Breast epithelium (tissue), 4 donors: ENCODE measurements around the gene KCNK4. TPM values are rescaled to one million over a fixed set of nuclear protein-coding genes. Genes with fewer than 3 reads are reported as not detected.
"Not testable (repeated sequence)": the region's sequence is repeated elsewhere in the genome, so short reads cannot be mapped to it uniquely, and the experiment has no call there.

ENCODE experiments used
- DNase-seq, 2 donors: peaks; one replicate each; pipeline ENCODE4 v3.0.0-alpha.2; 2019; ENCODE audit warnings: low spot score in 2 of 2
- H3K27ac ChIP-seq, 2 donors: fragments of 200-600 bp; sonication (generic) in 1 of 2; one replicate each; pipeline ENCODE4 v1.5.1; 2016 to 2019; ENCODE audit warnings: mild to moderate bottlenecking in 1 of 2
- H3K27me3 ChIP-seq, 2 donors: fragments of 200-600 bp; sonication (generic) in 1 of 2; one replicate each; pipeline versions ENCODE4 v1.5.1 to v1.6.0; 2017 to 2019; ENCODE audit warnings: control low read depth in 1 of 2, mild to moderate bottlenecking in 1 of 2
- H3K36me3 ChIP-seq: fragments of 200-600 bp; one replicate; pipeline ENCODE4 v1.5.1; 2019
- H3K4me1 ChIP-seq, 2 donors: fragments of 200-600 bp; sonication (generic); one replicate each; pipeline ENCODE4 v1.5.1; 2016 to 2019; ENCODE audit warnings: control low read depth in 1 of 2
- H3K4me3 ChIP-seq, 3 donors: fragments of 200-600 bp; sonication (generic); 1 replicate in 2 of 3; 2 replicates in 1 of 3; pipeline ENCODE4 v1.5.1; 2016 to 2019; ENCODE audit warnings: mild to moderate bottlenecking in 3 of 3, moderate library complexity in 2 of 3
- H3K9me3 ChIP-seq, 2 donors: fragments of 200-600 bp; sonication (generic) in 1 of 2; one replicate each; pipeline ENCODE4 v1.5.1; 2016 to 2019; ENCODE audit warnings: control low read depth in 1 of 2
- POLR2A ChIP-seq: fragments of 450-650 bp; IDR thresholded peaks from one replicate; pipeline ENCODE4 v1.6.1; 2016; ENCODE audit warnings: antibody characterized with exemption, mild to moderate bottlenecking, moderate library complexity
- POLR2AphosphoS5 ChIP-seq, 3 donors: sonication (generic); formaldehyde crosslinking; IDR thresholded peaks; one replicate each; pipeline ENCODE4 v1.6.1; 2017; ENCODE audit warnings: antibody characterized with exemption in 3 of 3
- intact Hi-C: fragments of 100-400 bp; cut with DNase I; formaldehyde crosslinking; loops from one replicate; pipeline ENCODE4 v1.15.1; 2023; ENCODE audit warnings: low total_unique reads
- total RNA-seq, 3 donors: library from RNA; depleted of rRNA; stranded (reverse); fragments of >200 nt; gene quantifications; one replicate each; pipeline ENCODE4 v1.1.0, GENCODE V29; 2016
- TF ChIP-seq, protein P1 (sequence below), 3 donors: fragments of 450-650 bp; IDR thresholded peaks; one replicate each; pipeline ENCODE4 v1.5.1; 2016 to 2017; ENCODE audit warnings: antibody characterized with exemption in 3 of 3, mild to moderate bottlenecking in 3 of 3, moderate library complexity in 3 of 3

The KCNK4 gene
- total RNA-seq, 3 donors from 2014 or later, result 2.3 TPM; not detected in 2

DNA sequence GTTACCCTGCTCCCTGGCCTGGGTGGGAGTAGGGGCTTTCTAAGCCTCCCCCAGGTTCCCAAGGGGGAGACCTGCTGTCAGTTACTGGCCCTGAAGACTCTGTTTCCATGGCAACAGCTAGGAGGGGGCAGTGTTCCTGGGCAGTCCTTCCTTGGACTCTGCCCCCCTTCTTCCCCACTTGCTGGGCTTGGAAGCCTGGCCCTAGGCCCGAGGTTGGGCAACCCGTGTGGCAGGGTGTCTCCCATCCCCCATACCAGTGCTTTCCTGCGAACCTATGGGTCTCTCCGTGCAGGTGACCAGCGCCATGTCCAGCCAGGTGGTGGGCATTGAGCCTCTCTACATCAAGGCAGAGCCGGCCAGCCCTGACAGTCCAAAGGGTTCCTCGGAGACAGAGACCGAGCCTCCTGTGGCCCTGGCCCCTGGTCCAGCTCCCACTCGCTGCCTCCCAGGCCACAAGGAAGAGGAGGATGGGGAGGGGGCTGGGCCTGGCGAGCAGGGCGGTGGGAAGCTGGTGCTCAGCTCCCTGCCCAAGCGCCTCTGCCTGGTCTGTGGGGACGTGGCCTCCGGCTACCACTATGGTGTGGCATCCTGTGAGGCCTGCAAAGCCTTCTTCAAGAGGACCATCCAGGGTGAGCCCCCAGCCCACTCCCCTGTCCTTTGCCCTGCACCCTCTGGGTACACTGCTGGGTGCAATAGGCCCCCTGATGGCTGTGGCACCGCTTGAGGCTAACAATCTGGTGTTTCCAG, 15.9 kb downstream of the KCNK4 start:
- Histone ChIP-seq H3K4me1 (peaks cover 5 to 10% of the 10 kb centered on the region in 2 donors), H3K36me3 (no peaks in the 10 kb centered on the region), H3K27me3 (no peaks in the 10 kb centered on the region), H3K27ac (peak overlapping the region; percentile 89 to 90), H3K9me3 (no peaks in the 10 kb centered on the region), H3K4me3 (peak overlapping the region; percentile 62 to 75 (median 69))
- no peak for DNase-seq
- TF ChIP-seq, protein P1, sequence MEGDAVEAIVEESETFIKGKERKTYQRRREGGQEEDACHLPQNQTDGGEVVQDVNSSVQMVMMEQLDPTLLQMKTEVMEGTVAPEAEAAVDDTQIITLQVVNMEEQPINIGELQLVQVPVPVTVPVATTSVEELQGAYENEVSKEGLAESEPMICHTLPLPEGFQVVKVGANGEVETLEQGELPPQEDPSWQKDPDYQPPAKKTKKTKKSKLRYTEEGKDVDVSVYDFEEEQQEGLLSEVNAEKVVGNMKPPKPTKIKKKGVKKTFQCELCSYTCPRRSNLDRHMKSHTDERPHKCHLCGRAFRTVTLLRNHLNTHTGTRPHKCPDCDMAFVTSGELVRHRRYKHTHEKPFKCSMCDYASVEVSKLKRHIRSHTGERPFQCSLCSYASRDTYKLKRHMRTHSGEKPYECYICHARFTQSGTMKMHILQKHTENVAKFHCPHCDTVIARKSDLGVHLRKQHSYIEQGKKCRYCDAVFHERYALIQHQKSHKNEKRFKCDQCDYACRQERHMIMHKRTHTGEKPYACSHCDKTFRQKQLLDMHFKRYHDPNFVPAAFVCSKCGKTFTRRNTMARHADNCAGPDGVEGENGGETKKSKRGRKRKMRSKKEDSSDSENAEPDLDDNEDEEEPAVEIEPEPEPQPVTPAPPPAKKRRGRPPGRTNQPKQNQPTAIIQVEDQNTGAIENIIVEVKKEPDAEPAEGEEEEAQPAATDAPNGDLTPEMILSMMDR (IDR thresholded peaks at IDR 0.05), result no peak
- TF ChIP-seq POLR2AphosphoS5 (IDR thresholded peaks at IDR 0.05), result no peak
- no peak for TF ChIP-seq POLR2A
- intact Hi-C loops, result no loop called here

DNA sequence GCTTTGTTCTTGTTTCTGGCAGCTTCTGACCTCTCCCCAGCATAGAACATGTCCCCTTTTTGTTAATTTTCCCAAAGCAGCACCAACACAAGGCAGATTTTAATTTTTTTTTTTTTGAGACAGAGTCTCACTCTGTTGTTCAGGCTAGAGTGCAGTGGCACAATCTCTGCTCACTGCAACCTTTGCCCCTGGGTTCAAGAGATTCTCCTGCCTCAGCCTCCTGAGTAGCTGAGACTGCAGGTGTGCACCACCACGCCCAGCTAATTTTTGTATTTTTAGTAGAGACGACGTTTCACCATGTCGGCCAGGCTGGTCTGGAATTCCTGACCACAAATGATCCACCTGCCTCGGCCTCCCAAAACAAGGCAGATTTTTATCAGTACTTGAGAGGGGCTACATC, 16.7 kb downstream of the KCNK4 start:
- H3K4me1 ChIP-seq, DNase-seq, H3K36me3 ChIP-seq, intact Hi-C loops, H3K4me3 ChIP-seq, H3K27me3 ChIP-seq, H3K9me3 ChIP-seq: not testable (repeated sequence)
- H3K27ac ChIP-seq, result peak overlapping the region in 1 of 2 donors; percentile 90

- H3K36me3 ChIP-seq, result no peaks in the 10 kb centered on the region
- H3K9me3 ChIP-seq, result no peaks in the 10 kb centered on the region
- TF ChIP-seq POLR2AphosphoS5 (IDR thresholded peaks at IDR 0.05) (no peak), POLR2A (no peak)
- TF ChIP-seq, protein P1 (IDR thresholded peaks at IDR 0.05), result no peak
- peak overlapping the region; percentile 62 to 78 for H3K27ac ChIP-seq
- peaks cover 0 to 6% of the 10 kb centered on the region in 2 donors for H3K4me1 ChIP-seq
- no peak for DNase-seq
- intact Hi-C loops, result no loop called here
- H3K27me3 ChIP-seq, result no peaks in the 10 kb centered on the region
- no peak overlapping the region for H3K4me3 ChIP-seq
Measured at GRCh38 chr11:64312947-64313346, 21.8 kb downstream of the KCNK4 start.

DNA sequence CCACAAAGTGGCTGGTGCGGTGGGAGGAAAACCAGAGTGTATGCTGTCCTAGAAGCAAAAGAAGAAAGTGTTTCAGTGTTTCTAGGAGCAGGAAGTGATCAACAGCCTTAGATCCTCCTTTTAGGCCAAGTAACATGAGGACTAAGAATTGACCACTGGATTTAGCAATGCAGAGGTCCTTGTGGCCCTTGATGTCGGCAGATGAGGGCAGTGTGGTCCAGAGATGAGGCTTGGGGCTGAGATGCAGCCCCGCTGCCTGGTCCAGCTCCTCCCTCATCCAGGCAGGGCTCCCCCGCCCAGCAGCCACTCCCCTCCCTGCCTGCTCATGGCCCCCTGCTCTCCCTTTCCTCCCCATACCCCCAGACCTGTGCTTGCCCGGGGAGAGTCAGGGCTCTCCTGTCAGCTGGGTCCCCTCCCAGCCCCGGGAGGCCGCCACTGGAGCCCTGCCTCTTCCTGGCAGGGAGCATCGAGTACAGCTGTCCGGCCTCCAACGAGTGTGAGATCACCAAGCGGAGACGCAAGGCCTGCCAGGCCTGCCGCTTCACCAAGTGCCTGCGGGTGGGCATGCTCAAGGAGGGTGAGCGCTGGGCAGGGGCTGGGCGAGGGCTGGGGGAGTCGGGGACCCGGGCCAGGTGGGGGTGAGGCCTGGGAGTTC, 22.5 kb downstream of the KCNK4 start:
- Histone ChIP-seq H3K4me1 (peaks cover 0 to 6% of the 10 kb centered on the region in 2 donors), H3K9me3 (no peaks in the 10 kb centered on the region), H3K36me3 (no peaks in the 10 kb centered on the region), H3K4me3 (peak overlapping the region in 2 of 3 donors; percentile 9 to 44), H3K27ac (peak overlapping the region; percentile 62 to 78), H3K27me3 (no peaks in the 10 kb centered on the region)
- TF ChIP-seq POLR2AphosphoS5 (IDR thresholded peaks at IDR 0.05), result no peak
- TF ChIP-seq, protein P1 (IDR thresholded peaks at IDR 0.05), result no peak
- no peak for TF ChIP-seq POLR2A
- intact Hi-C loops, result no loop called here
- no peak for DNase-seq

DNA sequence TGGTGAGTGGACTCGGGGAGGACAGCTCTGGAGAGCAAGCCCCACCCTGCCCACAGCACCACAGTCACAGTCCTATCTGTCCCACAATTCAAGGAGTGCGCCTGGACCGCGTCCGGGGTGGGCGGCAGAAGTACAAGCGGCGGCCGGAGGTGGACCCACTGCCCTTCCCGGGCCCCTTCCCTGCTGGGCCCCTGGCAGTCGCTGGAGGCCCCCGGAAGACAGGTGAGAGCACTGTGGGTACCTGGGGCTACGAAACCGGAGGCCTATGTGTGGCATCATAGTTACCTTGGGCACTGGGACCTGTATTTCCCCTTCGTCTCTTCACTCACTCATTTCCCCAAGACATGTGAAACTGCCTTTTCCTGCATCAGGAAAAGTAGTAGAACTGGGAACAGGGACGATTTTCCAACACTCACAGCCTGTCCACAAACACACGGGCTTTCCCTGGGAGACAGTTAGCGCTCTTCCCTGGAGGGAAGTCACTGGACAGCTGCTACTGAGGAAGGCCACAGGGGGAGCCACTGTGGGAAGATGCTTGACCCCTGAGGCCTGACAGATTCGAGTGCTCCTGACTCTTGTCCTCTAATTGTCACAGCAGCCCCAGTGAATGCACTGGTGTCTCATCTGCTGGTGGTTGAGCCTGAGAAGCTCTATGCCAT, 23.2 kb downstream of the KCNK4 start:
- Histone ChIP-seq H3K4me1 (peaks cover 0 to 12% of the 10 kb centered on the region in 2 donors), H3K27me3 (no peaks in the 10 kb centered on the region), H3K27ac (peak overlapping the region; percentile 62 to 78), H3K36me3 (no peaks in the 10 kb centered on the region), H3K4me3 (peak overlapping the region in 2 of 3 donors; percentile 9 to 44), H3K9me3 (no peaks in the 10 kb centered on the region)
- no peak for DNase-seq
- TF ChIP-seq POLR2A (no peak), POLR2AphosphoS5 (IDR thresholded peaks at IDR 0.05) (no peak)
- TF ChIP-seq, protein P1 (IDR thresholded peaks at IDR 0.05), result no peak
- intact Hi-C loops, result no loop called here
